ENCODE results near the gene ECEL1. TPM values are rescaled to one million over a fixed set of nuclear protein-coding genes. Genes with fewer than 3 reads are reported as not detected.
"Not testable (repeated sequence)": the region's sequence is repeated elsewhere in the genome, so short reads cannot be mapped to it uniquely, and the experiment has no call there.

ECEL1 gene
- not detected for total RNA-seq

- peaks cover 5% of the 10 kb centered on the region for H3K4me1 Mint-ChIP-seq (ENCODE audit: low read depth)
- no peak within 1 kb of the TSS for H3K27ac Mint-ChIP-seq
- peak; percentile 29 for ATAC-seq
- POLR2A ChIA-PET = no interaction called here
- H3K4me3 Mint-ChIP-seq = no peak within 1 kb of the TSS
- H3K9me3 Mint-ChIP-seq (ENCODE audit: insufficient read depth) = no peaks in the 10 kb centered on the region
- H3K27me3 Mint-ChIP-seq (ENCODE audit: low read depth) = peaks cover 47% of the 10 kb centered on the region
- CTCF ChIA-PET = no interaction called here
- H3K36me3 Mint-ChIP-seq (ENCODE audit: low read depth) = no peaks in the 10 kb centered on the region
- DNase-seq = no peak
Measured at GRCh38 chr2:232487385-232488096, at the start of gene ECEL1. TSS of gene ECEL1 (minus strand) at chr2:232487834. CDS start at chr2:232486653, 1,181 bp downstream.

GRCh38 chr2:232537079-232537478 lies 49.4 kb upstream of the ECEL1 start:
- ChIA-PET CTCF (interaction anchor here (0.9 to 1.0 kb wide), 2 partner anchors 9 to 11 kb away, joined by 3 to 4 read pairs; no protein-coding TSS in a partner anchor), POLR2A (interaction anchor here (0.7 kb wide), 1 partner anchor 88 kb away, joined by 3 read pairs; no protein-coding TSS in a partner anchor)
- DNase-seq (no peak), ATAC-seq (no peak)
- no peak overlapping the region for H3K4me3 Mint-ChIP-seq
- H3K27ac Mint-ChIP-seq = no peak overlapping the region
- no peaks in the 10 kb centered on the region for H3K9me3 Mint-ChIP-seq (ENCODE audit: insufficient read depth)
- no peaks in the 10 kb centered on the region for H3K36me3 Mint-ChIP-seq (ENCODE audit: low read depth)
- H3K27me3 Mint-ChIP-seq (ENCODE audit: low read depth) = peaks cover 9% of the 10 kb centered on the region
- peaks cover 12% of the 10 kb centered on the region for H3K4me1 Mint-ChIP-seq (ENCODE audit: low read depth)

- Mint-ChIP-seq H3K27ac (no peak overlapping the region), H3K4me1 (ENCODE audit: low read depth) (peaks cover 12% of the 10 kb centered on the region), H3K27me3 (ENCODE audit: low read depth) (peaks cover 9% of the 10 kb centered on the region), H3K9me3 (ENCODE audit: insufficient read depth) (no peaks in the 10 kb centered on the region), H3K4me3 (no peak overlapping the region), H3K36me3 (ENCODE audit: low read depth) (no peaks in the 10 kb centered on the region)
- ChIA-PET POLR2A (no interaction called here), CTCF (no interaction called here)
- DNase-seq (no peak), ATAC-seq (no peak)
Measured at GRCh38 chr2:232535761-232536530, 48.3 kb upstream of the ECEL1 start.

- no peak for ATAC-seq
- Mint-ChIP-seq H3K27ac (no peak overlapping the region), H3K4me3 (no peak overlapping the region), H3K36me3 (ENCODE audit: low read depth) (no peaks in the 10 kb centered on the region), H3K27me3 (ENCODE audit: low read depth) (peaks cover 9% of the 10 kb centered on the region), H3K4me1 (ENCODE audit: low read depth) (peaks cover 12% of the 10 kb centered on the region), H3K9me3 (ENCODE audit: insufficient read depth) (no peaks in the 10 kb centered on the region)
- POLR2A ChIA-PET = no interaction called here
- CTCF ChIA-PET = no interaction called here
- no peak for DNase-seq
Measured at GRCh38 chr2:232534940-232535651, 47.5 kb upstream of the ECEL1 start.

GRCh38 chr2:232533944-232534710 lies 46.5 kb upstream of the ECEL1 start:
- Mint-ChIP-seq H3K9me3 (ENCODE audit: insufficient read depth) (no peaks in the 10 kb centered on the region), H3K36me3 (ENCODE audit: low read depth) (no peaks in the 10 kb centered on the region), H3K4me1 (ENCODE audit: low read depth) (peaks cover 13% of the 10 kb centered on the region), H3K27ac (no peak overlapping the region), H3K27me3 (ENCODE audit: low read depth) (peaks cover 9% of the 10 kb centered on the region), H3K4me3 (no peak overlapping the region)
- no peak for DNase-seq
- no peak for ATAC-seq
- CTCF ChIA-PET = no interaction called here
- POLR2A ChIA-PET = interaction anchor here (1.3 kb wide), 1 partner anchor 9 kb away, joined by 3 read pairs; no protein-coding TSS in a partner anchor

- H3K27ac Mint-ChIP-seq; H3K9me3 Mint-ChIP-seq (ENCODE audit: insufficient read depth); H3K36me3 Mint-ChIP-seq (ENCODE audit: low read depth); H3K4me3 Mint-ChIP-seq; H3K27me3 Mint-ChIP-seq (ENCODE audit: low read depth); POLR2A ChIA-PET; ATAC-seq; DNase-seq: not testable (repeated sequence)
- peaks cover 12% of the 10 kb centered on the region for H3K4me1 Mint-ChIP-seq (ENCODE audit: low read depth)
- CTCF ChIA-PET = interaction anchor here (2.6 kb wide), 1 partner anchor 11 kb away, joined by 10 read pairs; no protein-coding TSS in a partner anchor
Measured at GRCh38 chr2:232532821-232533220, 45.2 kb upstream of the ECEL1 start.

GRCh38 chr2:232532419-232532818 lies 44.8 kb upstream of the ECEL1 start:
- ATAC-seq (no peak), DNase-seq (no peak)
- no peak overlapping the region for H3K4me3 Mint-ChIP-seq
- ChIA-PET POLR2A (no interaction called here), CTCF (interaction anchor here (2.6 kb wide), 1 partner anchor 10 kb away, joined by 10 read pairs; no protein-coding TSS in a partner anchor)
- peaks cover 11% of the 10 kb centered on the region for H3K27me3 Mint-ChIP-seq (ENCODE audit: low read depth)
- peaks cover 12% of the 10 kb centered on the region for H3K4me1 Mint-ChIP-seq (ENCODE audit: low read depth)
- H3K36me3 Mint-ChIP-seq (ENCODE audit: low read depth) = no peaks in the 10 kb centered on the region
- no peaks in the 10 kb centered on the region for H3K9me3 Mint-ChIP-seq (ENCODE audit: insufficient read depth)
- no peak overlapping the region for H3K27ac Mint-ChIP-seq

- peaks cover 18% of the 10 kb centered on the region for H3K27me3 Mint-ChIP-seq (ENCODE audit: low read depth)
- ChIA-PET CTCF (interaction anchor here (2.6 kb wide), 1 partner anchor 9 kb away, joined by 10 read pairs; no protein-coding TSS in a partner anchor), POLR2A (no interaction called here)
- H3K4me1 Mint-ChIP-seq (ENCODE audit: low read depth) = peaks cover 12% of the 10 kb centered on the region
- no peaks in the 10 kb centered on the region for H3K36me3 Mint-ChIP-seq (ENCODE audit: low read depth)
- no peaks in the 10 kb centered on the region for H3K9me3 Mint-ChIP-seq (ENCODE audit: insufficient read depth)
- no peak for ATAC-seq
- H3K4me3 Mint-ChIP-seq = no peak overlapping the region
- DNase-seq = no peak
- no peak overlapping the region for H3K27ac Mint-ChIP-seq
Measured at GRCh38 chr2:232530626-232531260, 43.1 kb upstream of the ECEL1 start.

GRCh38 chr2:232529806-232530547 lies 42.3 kb upstream of the ECEL1 start:
- Mint-ChIP-seq H3K4me3 (no peak overlapping the region), H3K9me3 (ENCODE audit: insufficient read depth) (no peaks in the 10 kb centered on the region), H3K27me3 (ENCODE audit: low read depth) (peaks cover 18% of the 10 kb centered on the region), H3K27ac (no peak overlapping the region), H3K4me1 (ENCODE audit: low read depth) (peaks cover 12% of the 10 kb centered on the region), H3K36me3 (ENCODE audit: low read depth) (no peaks in the 10 kb centered on the region)
- DNase-seq (no peak), ATAC-seq (no peak)
- POLR2A ChIA-PET = no interaction called here
- CTCF ChIA-PET = no interaction called here

- Mint-ChIP-seq H3K27me3 (ENCODE audit: low read depth) (peaks cover 27% of the 10 kb centered on the region), H3K4me1 (ENCODE audit: low read depth) (peaks cover 14% of the 10 kb centered on the region), H3K9me3 (ENCODE audit: insufficient read depth) (no peaks in the 10 kb centered on the region), H3K36me3 (ENCODE audit: low read depth) (no peaks in the 10 kb centered on the region), H3K27ac (peak overlapping the region; percentile 51), H3K4me3 (no peak overlapping the region)
- ChIA-PET CTCF (no interaction called here), POLR2A (no interaction called here)
- DNase-seq = no peak
- peak; percentile 50 for ATAC-seq
Measured at GRCh38 chr2:232528746-232529460, 41.3 kb upstream of the ECEL1 start.

Data from activated CD8-positive, alpha-beta T cell treated with anti-CD3 and anti-CD28 coated beads, Interleukin-2, amount 10 ng/mL, durations not matched to agents 7 days and 5 days (primary cell).